ENCODE data around the gene DLL3.

DLL3 gene

DNA sequence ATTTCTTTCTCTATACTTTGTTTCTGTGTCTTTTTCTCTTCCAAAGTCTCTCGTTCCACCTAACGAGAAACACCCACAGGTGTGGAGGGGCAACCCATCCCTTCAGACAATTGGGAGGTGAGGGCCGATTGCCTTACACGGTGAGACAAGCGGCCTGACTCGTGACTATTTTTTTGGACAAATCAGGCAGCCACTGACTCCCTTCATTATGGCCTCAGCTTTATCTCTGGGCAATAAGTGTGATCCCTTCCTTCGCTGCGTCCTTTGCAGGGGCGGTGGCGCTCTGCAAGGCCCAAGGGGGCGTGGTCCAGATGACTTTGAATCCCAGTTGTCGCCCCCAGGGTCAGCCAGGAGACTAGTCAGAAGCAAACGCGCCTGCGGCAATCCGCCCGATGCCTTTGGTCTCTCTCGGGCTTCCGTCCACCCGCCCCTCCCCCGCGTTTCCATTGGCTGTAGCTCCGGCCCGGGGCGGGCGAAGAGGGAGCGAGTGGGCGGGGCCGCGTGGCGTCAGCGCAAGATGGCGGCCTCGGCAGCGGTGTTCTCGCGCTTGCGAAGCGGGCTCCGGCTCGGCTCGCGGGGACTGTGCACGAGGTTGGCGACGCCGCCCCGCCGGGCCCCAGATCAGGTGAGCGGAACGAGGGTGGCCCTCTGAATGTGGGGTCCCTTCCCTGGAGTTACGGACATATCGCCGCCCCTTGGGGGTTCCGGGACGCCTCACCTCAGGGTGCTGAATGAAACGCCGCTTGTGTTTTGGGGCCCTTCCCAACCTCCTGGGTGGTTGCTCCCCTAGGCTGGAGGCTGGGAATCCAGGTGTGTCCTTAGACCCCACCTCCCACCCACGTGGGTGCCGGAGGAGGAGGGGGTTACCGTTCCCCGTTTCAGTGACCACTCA is 18.2 kb upstream of the DLL3 start, which contains the start of gene TIMM50 (continued):
- TF ChIP-seq, protein P1, sequence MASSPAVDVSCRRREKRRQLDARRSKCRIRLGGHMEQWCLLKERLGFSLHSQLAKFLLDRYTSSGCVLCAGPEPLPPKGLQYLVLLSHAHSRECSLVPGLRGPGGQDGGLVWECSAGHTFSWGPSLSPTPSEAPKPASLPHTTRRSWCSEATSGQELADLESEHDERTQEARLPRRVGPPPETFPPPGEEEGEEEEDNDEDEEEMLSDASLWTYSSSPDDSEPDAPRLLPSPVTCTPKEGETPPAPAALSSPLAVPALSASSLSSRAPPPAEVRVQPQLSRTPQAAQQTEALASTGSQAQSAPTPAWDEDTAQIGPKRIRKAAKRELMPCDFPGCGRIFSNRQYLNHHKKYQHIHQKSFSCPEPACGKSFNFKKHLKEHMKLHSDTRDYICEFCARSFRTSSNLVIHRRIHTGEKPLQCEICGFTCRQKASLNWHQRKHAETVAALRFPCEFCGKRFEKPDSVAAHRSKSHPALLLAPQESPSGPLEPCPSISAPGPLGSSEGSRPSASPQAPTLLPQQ (tag by site-specific recombination; IDR thresholded peaks at IDR 0.05), result peak; percentile 90
- TF ChIP-seq ZNF521 (tag by site-specific recombination; IDR thresholded peaks at IDR 0.05) (no peak), ZNF837 (tag by site-specific recombination; IDR thresholded peaks at IDR 0.05) (no peak), ZNF19 (tag by site-specific recombination; IDR thresholded peaks at IDR 0.05; ENCODE audit: low read depth) (0 out of 2 replicates have a peak, but pooled peaks have one; percentile 24), ZNF610 (tag by site-specific recombination; IDR thresholded peaks at IDR 0.05; ENCODE audit: borderline replicate concordance) (peak; percentile 66), ZNF626 (tag by site-specific recombination; IDR thresholded peaks at IDR 0.05) (no peak), ZNF121 (tag by site-specific recombination; IDR thresholded peaks at IDR 0.05) (no peak), ZIC2 (tag by site-specific recombination; IDR thresholded peaks at IDR 0.05) (peak; percentile 43; the same call in 1 of the 2 replicates), KLF9 (tag by site-specific recombination; IDR thresholded peaks at IDR 0.05; ENCODE audit: low read depth) (peak; percentile 99), ZNF391 (tag by site-specific recombination; IDR thresholded peaks at IDR 0.05; ENCODE audit: borderline replicate concordance, low read depth) (peak; percentile 90; the same call in 1 of the 2 replicates), KLF16 (tag by site-specific recombination; IDR thresholded peaks at IDR 0.05) (peak; percentile 98), ZNF558 (tag by site-specific recombination; IDR thresholded peaks at IDR 0.05) (no peak; the same call in 1 of the 2 replicates), ZNF169 (tag by site-specific recombination; IDR thresholded peaks at IDR 0.05) (no peak), EGR2 (tag by site-specific recombination; IDR thresholded peaks at IDR 0.05; ENCODE audit: low read depth) (peak; percentile 80), ZNF394 (tag by site-specific recombination; IDR thresholded peaks at IDR 0.05; ENCODE audit: borderline replicate concordance) (peak; percentile 46; the same call in 1 of the 2 replicates), ZEB2 (tag by site-specific recombination; IDR thresholded peaks at IDR 0.05) (peak; percentile 86), ZNF366 (tag by site-specific recombination; conservative IDR thresholded peaks at IDR 0.05) (peak; percentile 91), ZNF501 (tag by site-specific recombination; IDR thresholded peaks at IDR 0.05) (peak; percentile 85), YY1 (tag by site-specific recombination; IDR thresholded peaks at IDR 0.05) (peak; percentile 97; the same call in 1 of the 2 replicates), KLF10 (tag by site-specific recombination; IDR thresholded peaks at IDR 0.05) (peak; percentile 95), ZFHX2 (tag by site-specific recombination; conservative IDR thresholded peaks at IDR 0.05) (peak; percentile 84), ZNF292 (tag by site-specific recombination; IDR thresholded peaks at IDR 0.05; ENCODE audit: borderline replicate concordance, low read depth) (no peak), SP2 (tag by site-specific recombination; IDR thresholded peaks at IDR 0.05) (peak; percentile 95), ZBTB7A (tag by site-specific recombination; IDR thresholded peaks at IDR 0.05; ENCODE audit: low read depth) (peak; percentile 13; the same call in 1 of the 2 replicates)
- TF ChIP-seq, protein P2, sequence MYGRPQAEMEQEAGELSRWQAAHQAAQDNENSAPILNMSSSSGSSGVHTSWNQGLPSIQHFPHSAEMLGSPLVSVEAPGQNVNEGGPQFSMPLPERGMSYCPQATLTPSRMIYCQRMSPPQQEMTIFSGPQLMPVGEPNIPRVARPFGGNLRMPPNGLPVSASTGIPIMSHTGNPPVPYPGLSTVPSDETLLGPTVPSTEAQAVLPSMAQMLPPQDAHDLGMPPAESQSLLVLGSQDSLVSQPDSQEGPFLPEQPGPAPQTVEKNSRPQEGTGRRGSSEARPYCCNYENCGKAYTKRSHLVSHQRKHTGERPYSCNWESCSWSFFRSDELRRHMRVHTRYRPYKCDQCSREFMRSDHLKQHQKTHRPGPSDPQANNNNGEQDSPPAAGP (tag by site-specific recombination; IDR thresholded peaks at IDR 0.05), result peak; percentile 94
- TF ChIP-seq, protein P3, sequence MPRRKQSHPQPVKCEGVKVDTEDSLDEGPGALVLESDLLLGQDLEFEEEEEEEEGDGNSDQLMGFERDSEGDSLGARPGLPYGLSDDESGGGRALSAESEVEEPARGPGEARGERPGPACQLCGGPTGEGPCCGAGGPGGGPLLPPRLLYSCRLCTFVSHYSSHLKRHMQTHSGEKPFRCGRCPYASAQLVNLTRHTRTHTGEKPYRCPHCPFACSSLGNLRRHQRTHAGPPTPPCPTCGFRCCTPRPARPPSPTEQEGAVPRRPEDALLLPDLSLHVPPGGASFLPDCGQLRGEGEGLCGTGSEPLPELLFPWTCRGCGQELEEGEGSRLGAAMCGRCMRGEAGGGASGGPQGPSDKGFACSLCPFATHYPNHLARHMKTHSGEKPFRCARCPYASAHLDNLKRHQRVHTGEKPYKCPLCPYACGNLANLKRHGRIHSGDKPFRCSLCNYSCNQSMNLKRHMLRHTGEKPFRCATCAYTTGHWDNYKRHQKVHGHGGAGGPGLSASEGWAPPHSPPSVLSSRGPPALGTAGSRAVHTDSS (tag by site-specific recombination; IDR thresholded peaks at IDR 0.05), result no peak
- TF ChIP-seq, protein P4, sequence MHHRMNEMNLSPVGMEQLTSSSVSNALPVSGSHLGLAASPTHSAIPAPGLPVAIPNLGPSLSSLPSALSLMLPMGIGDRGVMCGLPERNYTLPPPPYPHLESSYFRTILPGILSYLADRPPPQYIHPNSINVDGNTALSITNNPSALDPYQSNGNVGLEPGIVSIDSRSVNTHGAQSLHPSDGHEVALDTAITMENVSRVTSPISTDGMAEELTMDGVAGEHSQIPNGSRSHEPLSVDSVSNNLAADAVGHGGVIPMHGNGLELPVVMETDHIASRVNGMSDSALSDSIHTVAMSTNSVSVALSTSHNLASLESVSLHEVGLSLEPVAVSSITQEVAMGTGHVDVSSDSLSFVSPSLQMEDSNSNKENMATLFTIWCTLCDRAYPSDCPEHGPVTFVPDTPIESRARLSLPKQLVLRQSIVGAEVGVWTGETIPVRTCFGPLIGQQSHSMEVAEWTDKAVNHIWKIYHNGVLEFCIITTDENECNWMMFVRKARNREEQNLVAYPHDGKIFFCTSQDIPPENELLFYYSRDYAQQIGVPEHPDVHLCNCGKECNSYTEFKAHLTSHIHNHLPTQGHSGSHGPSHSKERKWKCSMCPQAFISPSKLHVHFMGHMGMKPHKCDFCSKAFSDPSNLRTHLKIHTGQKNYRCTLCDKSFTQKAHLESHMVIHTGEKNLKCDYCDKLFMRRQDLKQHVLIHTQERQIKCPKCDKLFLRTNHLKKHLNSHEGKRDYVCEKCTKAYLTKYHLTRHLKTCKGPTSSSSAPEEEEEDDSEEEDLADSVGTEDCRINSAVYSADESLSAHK (tag by site-specific recombination; IDR thresholded peaks at IDR 0.05), result no peak; the same call in 1 of the 2 replicates
- TF ChIP-seq, protein P5, sequence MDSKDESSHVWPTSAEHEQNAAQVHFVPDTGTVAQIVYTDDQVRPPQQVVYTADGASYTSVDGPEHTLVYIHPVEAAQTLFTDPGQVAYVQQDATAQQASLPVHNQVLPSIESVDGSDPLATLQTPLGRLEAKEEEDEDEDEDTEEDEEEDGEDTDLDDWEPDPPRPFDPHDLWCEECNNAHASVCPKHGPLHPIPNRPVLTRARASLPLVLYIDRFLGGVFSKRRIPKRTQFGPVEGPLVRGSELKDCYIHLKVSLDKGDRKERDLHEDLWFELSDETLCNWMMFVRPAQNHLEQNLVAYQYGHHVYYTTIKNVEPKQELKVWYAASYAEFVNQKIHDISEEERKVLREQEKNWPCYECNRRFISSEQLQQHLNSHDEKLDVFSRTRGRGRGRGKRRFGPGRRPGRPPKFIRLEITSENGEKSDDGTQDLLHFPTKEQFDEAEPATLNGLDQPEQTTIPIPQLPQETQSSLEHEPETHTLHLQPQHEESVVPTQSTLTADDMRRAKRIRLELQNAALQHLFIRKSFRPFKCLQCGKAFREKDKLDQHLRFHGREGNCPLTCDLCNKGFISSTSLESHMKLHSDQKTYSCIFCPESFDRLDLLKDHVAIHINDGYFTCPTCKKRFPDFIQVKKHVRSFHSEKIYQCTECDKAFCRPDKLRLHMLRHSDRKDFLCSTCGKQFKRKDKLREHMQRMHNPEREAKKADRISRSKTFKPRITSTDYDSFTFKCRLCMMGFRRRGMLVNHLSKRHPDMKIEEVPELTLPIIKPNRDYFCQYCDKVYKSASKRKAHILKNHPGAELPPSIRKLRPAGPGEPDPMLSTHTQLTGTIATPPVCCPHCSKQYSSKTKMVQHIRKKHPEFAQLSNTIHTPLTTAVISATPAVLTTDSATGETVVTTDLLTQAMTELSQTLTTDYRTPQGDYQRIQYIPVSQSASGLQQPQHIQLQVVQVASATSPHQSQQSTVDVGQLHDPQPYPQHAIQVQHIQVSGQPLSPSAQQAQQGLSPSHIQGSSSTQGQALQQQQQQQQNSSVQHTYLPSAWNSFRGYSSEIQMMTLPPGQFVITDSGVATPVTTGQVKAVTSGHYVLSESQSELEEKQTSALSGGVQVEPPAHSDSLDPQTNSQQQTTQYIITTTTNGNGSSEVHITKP (tag by site-specific recombination; IDR thresholded peaks at IDR 0.05), result peak; percentile 85
